HepG2 (cell line): Measurements from ENCODE around the gene DHX16. TPM values are rescaled to one million over a fixed set of nuclear protein-coding genes. Genes with fewer than 3 reads are reported as not detected.

Experiments
- ATAC-seq: fragments of 200-7000 bp; cut with Tn5 transposase; 3 replicates; pipeline ENCODE4 v1.9.1; 2020; ENCODE audit warnings: mild to moderate bottlenecking, moderate library complexity
- BruUV-seq: library from RNA; stranded (reverse); fragments of 400-500 nt; replicated peaks from 2 replicates; lab custom pipeline; 2021; lab: Mats Ljungman, UMichigan
- CTCF ChIA-PET: fragments of 300-600 bp; formaldehyde crosslinking; extraction: SDS; loops from one replicate; lab custom pipeline; 2021; ENCODE audit warnings: low total read pairs, inconsistent platforms, low intra/inter-chr PET ratio; lab: Yijun Ruan, JAX
- POLR2A ChIA-PET: fragments of 350-600 bp; sonication (Branson Sonifier 250); formaldehyde crosslinking; loops from one replicate; lab custom pipeline; 2020; ENCODE audit warnings: antibody characterized with exemption, inconsistent platforms; lab: Yijun Ruan, JAX
- DNase-seq: peaks from one replicate; pipeline ENCODE4 v3.0.0-alpha.2; 2015; ENCODE audit warnings: low spot score
- FAIRE-seq: peaks from 3 replicates; lab custom pipeline; 2011; peaks lifted over from hg19 to GRCh38; lab: Jason Lieb, UNC
- H2AFZ ChIP-seq: one replicate; pipeline ENCODE4 v1.6.1; 2011; ENCODE audit warnings: low read length, inconsistent platforms
- H3K27ac ChIP-seq: fragments of 300-600 bp; 3 replicates; pipeline ENCODE4 v1.8.0; 2011; ENCODE audit warnings: mixed run types, mild to moderate bottlenecking, mixed read lengths, low read length, inconsistent platforms; ENCODE audit not compliant: insufficient read depth; ENCODE audit errors: extremely low read length
- H3K27me3 ChIP-seq, 2 experiments: fragments of 200-600 bp in 1 of 2; 2 replicates in 1 of 2; 3 replicates in 1 of 2; pipeline versions ENCODE4 v1.6.0 to v1.8.0; 2011; ENCODE audit warnings: low read length in 2 of 2, mild to moderate bottlenecking in 2 of 2, moderate library complexity in 2 of 2, inconsistent platforms in 1 of 2; ENCODE audit not compliant: insufficient read depth in 2 of 2, control insufficient read depth in 1 of 2
- H3K36me3 ChIP-seq, 2 experiments: fragments of 200-600 bp in 1 of 2; replicated peaks in 1 of 2; 2 replicates in 1 of 2; 3 replicates in 1 of 2; pipeline versions ENCODE4 v1.5.1 to v1.8.0; 2011; ENCODE audit warnings: low read length in 2 of 2, inconsistent platforms in 1 of 2; ENCODE audit not compliant: insufficient read depth in 2 of 2, control insufficient read depth in 1 of 2
- H3K4me1 ChIP-seq: 2 replicates; pipeline ENCODE4 v1.5.1; 2012; ENCODE audit warnings: low read length, inconsistent platforms; ENCODE audit not compliant: insufficient read depth
- H3K4me2 ChIP-seq: 2 replicates; pipeline ENCODE4 v1.6.0; 2011; ENCODE audit warnings: low read depth, low read length, inconsistent platforms
- H3K4me3 ChIP-seq, 3 experiments: fragments of 200-600 bp in 1 of 3; sonication (generic), shearing (Covaris generic) in 1 of 3; replicated peaks in 1 of 3; 2 replicates each; pipeline ENCODE4 v1.5.1; 2011 to 2016; ENCODE audit warnings: low read length in 3 of 3, inconsistent platforms in 2 of 3, low read depth in 2 of 3, mild to moderate bottlenecking in 2 of 3, control low read depth in 1 of 3, mixed read lengths in 1 of 3; ENCODE audit not compliant: insufficient read depth in 1 of 3
- H3K79me2 ChIP-seq: one replicate; pipeline ENCODE4 v1.6.1; 2011; ENCODE audit warnings: low read length, inconsistent platforms; ENCODE audit not compliant: insufficient read depth
- H3K9ac ChIP-seq: 2 replicates; pipeline ENCODE4 v1.6.0; 2011; ENCODE audit warnings: mild to moderate bottlenecking, low read depth, low read length, inconsistent platforms; ENCODE audit not compliant: insufficient read depth
- H3K9me3 ChIP-seq: 2 replicates; pipeline ENCODE4 v1.5.1; 2012; ENCODE audit warnings: mild to moderate bottlenecking, low read length
- H4K20me1 ChIP-seq: 2 replicates; pipeline ENCODE4 v1.6.0; 2011; ENCODE audit warnings: inconsistent platforms, mild to moderate bottlenecking, low read length, moderate library complexity; ENCODE audit not compliant: insufficient read depth
- AGO2 ChIP-seq: fragments of 200-400 bp; formaldehyde crosslinking; optimal IDR thresholded peaks from 2 replicates; pipeline ENCODE3; 2017; ENCODE audit warnings: mild to moderate bottlenecking, low read depth, low read length, moderate library complexity
- CENPT ChIP-seq: sonication (generic); formaldehyde crosslinking; IDR thresholded peaks from 2 replicates; pipeline ENCODE4 v1.8.0; 2022; ENCODE audit warnings: low read depth, mild to moderate bottlenecking, moderate library complexity, missing genetic modification reagents
- CHD4 ChIP-seq: fragments of 200-600 bp; sonication (generic); IDR thresholded peaks from 2 replicates; pipeline ENCODE4 v1.7.0; 2017; ENCODE audit warnings: mild to moderate bottlenecking, low read length, borderline replicate concordance
- DPF2 ChIP-seq: sonication (generic); formaldehyde crosslinking; IDR thresholded peaks from 2 replicates; pipeline ENCODE4 v1.4.0; 2020; ENCODE audit warnings: mild to moderate bottlenecking, low read depth, missing genetic modification reagents, borderline replicate concordance
- HIVEP1 ChIP-seq: sonication (generic); formaldehyde crosslinking; IDR thresholded peaks from 2 replicates; pipeline ENCODE4 v1.4.0; 2020; ENCODE audit warnings: mild to moderate bottlenecking, missing genetic modification reagents
- HNRNPLL ChIP-seq: fragments of 200-400 bp; formaldehyde crosslinking; IDR thresholded peaks from 2 replicates; pipeline ENCODE4 v1.6.1; 2017; ENCODE audit warnings: mild to moderate bottlenecking, low read depth, low read length; ENCODE audit not compliant: poor library complexity, severe bottlenecking
- MAFG ChIP-seq: sonication (generic); formaldehyde crosslinking; IDR thresholded peaks from 2 replicates; pipeline ENCODE4 v1.5.1; 2020; ENCODE audit warnings: mild to moderate bottlenecking, missing genetic modification reagents
- NR2F2 ChIP-seq: IDR thresholded peaks from 2 replicates; pipeline ENCODE4 v1.6.1; 2012; ENCODE audit warnings: low read depth, inconsistent platforms, borderline replicate concordance
- SIN3A ChIP-seq: IDR thresholded peaks from 2 replicates; pipeline ENCODE4 v1.6.1; 2011; ENCODE audit warnings: low read depth, mild to moderate bottlenecking, control low read depth, low read length, borderline replicate concordance
- SNRNP70 ChIP-seq: fragments of 200-400 bp; formaldehyde crosslinking; IDR thresholded peaks from 2 replicates; pipeline ENCODE4 v1.6.1; 2017; ENCODE audit warnings: mild to moderate bottlenecking, low read depth, low read length, moderate library complexity
- YEATS4 ChIP-seq: sonication (generic); formaldehyde crosslinking; IDR thresholded peaks from 2 replicates; pipeline ENCODE4 v1.4.0; 2020; ENCODE audit warnings: missing genetic modification reagents, borderline replicate concordance
- ZFY ChIP-seq: sonication (generic); formaldehyde crosslinking; IDR thresholded peaks from 2 replicates; pipeline ENCODE4 v1.4.0; 2020; ENCODE audit warnings: missing genetic modification reagents
- ZMYM3 ChIP-seq: sonication (generic); formaldehyde crosslinking; IDR thresholded peaks from 2 replicates; pipeline ENCODE4 v1.5.1; 2020; ENCODE audit warnings: mild to moderate bottlenecking, missing genetic modification reagents
- ZNF556 ChIP-seq: sonication (generic); formaldehyde crosslinking; IDR thresholded peaks from 2 replicates; pipeline ENCODE4 v1.4.0; 2020; ENCODE audit warnings: mild to moderate bottlenecking, missing genetic modification reagents, borderline replicate concordance
- ZNF572 ChIP-seq: sonication (generic); formaldehyde crosslinking; IDR thresholded peaks from 2 replicates; pipeline ENCODE4 v1.5.1; 2020; ENCODE audit warnings: mild to moderate bottlenecking, missing genetic modification reagents
- ZNF589 ChIP-seq: sonication (generic); formaldehyde crosslinking; conservative IDR thresholded peaks from 2 replicates; pipeline ENCODE4 v1.8.0; 2022; ENCODE audit warnings: mild to moderate bottlenecking, moderate library complexity, missing genetic modification reagents
- ZNF747 ChIP-seq: sonication (generic); formaldehyde crosslinking; IDR thresholded peaks from 2 replicates; pipeline ENCODE4 v1.8.1; 2023; ENCODE audit warnings: missing genetic modification reagents, mild to moderate bottlenecking, borderline replicate concordance
- WGBS: methylation state at CpG from one replicate; pipeline ENCODE4 v1.1.6; 2017; ENCODE audit warnings: low lambda C conversion rate; 5-methylcytosine and 5-hydroxymethylcytosine counted together
- in situ Hi-C: cut with HindIII; loops from 2 replicates; pipeline ENCODE4 v1.10.0; 2017; ENCODE audit warnings: low pct_unique_long_range_greater_than_20kb; ENCODE audit not compliant: extremely low pct_ligation_motif_present
- intact Hi-C: fragments of 100-400 bp; cut with micrococcal nuclease; formaldehyde crosslinking; loops from one replicate; pipeline ENCODE4 v1.10.0; 2022; ENCODE audit not compliant: unreplicated experiment
- polyA plus RNA-seq, 8 experiments: library from polyadenylated mRNA; depleted of rRNA in 3 of 8; stranded (reverse) in 7 of 8; unstranded in 1 of 8; fragments of >200 nt; fragmentation: Illumina TruSeq in 4 of 8; extraction: Trizol in 4 of 8; gene quantifications; 2 replicates each; pipeline versions ENCODE4 v1.2.1 to v1.2.3, GENCODE V29; 2011 to 2016; ENCODE audit warnings: low read depth in 4 of 8, missing spikeins in 1 of 8, mixed read lengths in 1 of 8; ENCODE audit not compliant: insufficient read depth in 1 of 8
- total RNA-seq, 5 experiments: library from RNA; depleted of rRNA; stranded (reverse); fragments of >200 nt; fragmentation: Illumina TruSeq; extraction: Trizol; gene quantifications; 2 replicates each; pipeline ENCODE4 v1.2.3, GENCODE V29; 2016; ENCODE audit warnings: low read depth in 1 of 5
- TF ChIP-seq, protein P1 (sequence below), 2 experiments: fragments of 450-650 bp in 1 of 2; sonication (generic) in 1 of 2; formaldehyde crosslinking; IDR thresholded peaks; 2 replicates each; pipeline versions ENCODE4 v1.5.0 to v1.8.0; 2020 to 2022; ENCODE audit warnings: mild to moderate bottlenecking in 1 of 2, missing genetic modification reagents in 1 of 2
- TF ChIP-seq, protein P2 (sequence below): IDR thresholded peaks from 2 replicates; pipeline ENCODE4 v1.6.1; 2016; ENCODE audit warnings: low read depth, borderline replicate concordance
- TF ChIP-seq, protein P3 (sequence below): sonication (generic); formaldehyde crosslinking; IDR thresholded peaks from 2 replicates; pipeline ENCODE4 v1.5.1; 2020; ENCODE audit warnings: mild to moderate bottlenecking, missing genetic modification reagents, borderline replicate concordance

The DHX16 gene
- total and polyA plus RNA-seq, 2 of the 13 experiments (the other 11 are each of a cell fraction or from before 2014, with no cell fraction given) = 57.0 to 58.5 TPM

DNA sequence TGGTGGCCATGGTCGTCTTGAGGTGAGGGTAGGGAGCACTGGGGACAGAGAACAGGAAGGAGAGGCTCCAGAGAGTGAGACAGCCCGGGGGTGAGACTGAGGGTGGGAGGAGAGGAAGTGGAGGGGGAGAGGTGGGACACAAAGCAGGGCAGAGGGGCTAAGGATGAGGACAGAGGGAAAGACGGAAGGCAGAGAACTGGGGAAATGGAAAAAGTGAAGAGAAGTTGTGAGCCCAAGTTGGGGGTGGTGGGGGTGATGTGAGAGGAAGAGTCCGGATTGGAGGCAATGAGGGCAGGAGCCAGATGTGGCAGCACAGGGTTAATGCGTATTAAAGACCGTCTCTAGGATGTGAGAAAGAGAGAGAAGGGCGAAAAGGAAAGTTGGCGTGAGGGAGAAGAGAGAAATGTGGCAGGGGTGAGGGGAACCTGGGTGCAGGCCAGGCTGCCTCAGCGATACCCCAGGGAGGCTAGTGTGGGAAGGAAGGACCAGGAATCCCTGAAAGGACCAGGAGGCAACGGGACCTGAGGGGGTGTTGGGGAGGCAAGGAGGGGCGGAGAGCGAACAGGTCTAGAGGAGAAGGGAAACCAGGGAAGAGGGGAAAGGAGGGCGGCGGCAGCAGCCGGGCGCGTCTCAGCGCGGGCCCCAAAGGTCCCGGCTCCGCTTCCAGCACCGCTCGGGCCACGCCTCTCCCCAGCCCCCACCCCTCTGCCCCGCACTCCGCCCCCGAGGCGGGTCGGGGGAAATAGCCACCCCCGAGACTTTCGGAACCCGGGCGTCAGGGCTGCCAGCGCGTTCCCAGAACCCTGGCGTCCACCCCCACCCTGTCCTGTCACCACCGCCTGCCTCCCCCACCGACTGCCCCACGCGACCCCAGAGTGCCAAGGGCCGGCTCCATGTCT is 13.5 kb upstream of the DHX16 start, which contains the start of gene PPP1R18:
Gene PPP1R18 (minus strand): TSS at position 637 of the 899 bp plus-strand sequence. CDS start 627 bp downstream, at position 10.
- DNase-seq = no peak
- peaks cover 75% of the 10 kb centered on the region for H3K4me1 ChIP-seq
- peak within 1 kb of the TSS; percentile 43 for H3K27ac ChIP-seq
- BruUV-seq = no TSS peak
- H3K79me2 ChIP-seq = no peaks in the 10 kb centered on the region
- intact Hi-C loops = no loop called here
- H3K4me2 ChIP-seq = peak within 1 kb of the TSS; percentile 84
- POLR2A ChIA-PET = interaction anchor here (1.2 kb wide), 1 partner anchor 9 kb away, joined by 3 read pairs; no protein-coding TSS in a partner anchor
- peak within 1 kb of the TSS; percentile 77 to 84 (median 81) for H3K4me3 ChIP-seq
- no peaks in the 10 kb centered on the region for H3K36me3 ChIP-seq
- FAIRE-seq = no peak
- H3K27me3 ChIP-seq = no peaks in the 10 kb centered on the region
- CTCF ChIA-PET = interaction anchor here (1.0 kb wide), 1 partner anchor 36 kb away, joined by 4 read pairs; no protein-coding TSS in a partner anchor
- no peak within 1 kb of the TSS for H2AFZ ChIP-seq
- H3K9me3 ChIP-seq = no peaks in the 10 kb centered on the region
- WGBS = 27% methylated on average over 23 of the region's 41 CpGs
- H4K20me1 ChIP-seq = no peaks in the 10 kb centered on the region
- in situ Hi-C loops = loop anchor here (25.0 kb wide), 1 partner anchor 401 kb away; no protein-coding TSS in a partner anchor
- peak within 1 kb of the TSS; percentile 65 for H3K9ac ChIP-seq
- peak; percentile 45 for ATAC-seq
- TF ChIP-seq CENPT (CRISPR knock-in tag) = no peak
- no peak for TF ChIP-seq MAFG (CRISPR knock-in tag)
- TF ChIP-seq, protein P1, sequence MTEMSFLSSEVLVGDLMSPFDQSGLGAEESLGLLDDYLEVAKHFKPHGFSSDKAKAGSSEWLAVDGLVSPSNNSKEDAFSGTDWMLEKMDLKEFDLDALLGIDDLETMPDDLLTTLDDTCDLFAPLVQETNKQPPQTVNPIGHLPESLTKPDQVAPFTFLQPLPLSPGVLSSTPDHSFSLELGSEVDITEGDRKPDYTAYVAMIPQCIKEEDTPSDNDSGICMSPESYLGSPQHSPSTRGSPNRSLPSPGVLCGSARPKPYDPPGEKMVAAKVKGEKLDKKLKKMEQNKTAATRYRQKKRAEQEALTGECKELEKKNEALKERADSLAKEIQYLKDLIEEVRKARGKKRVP (CRISPR knock-in tag; IDR thresholded peaks at IDR 0.05) = no peak
- TF ChIP-seq HIVEP1 = no peak
- TF ChIP-seq SNRNP70 = no peak
- TF ChIP-seq AGO2 = no peak
- TF ChIP-seq ZNF572 (CRISPR knock-in tag) = 0 out of 2 replicates have a peak, but pooled peaks have one; percentile 72
- TF ChIP-seq ZFY = peak; percentile 39; the same call in 1 of the 2 replicates
- TF ChIP-seq ZNF747 (CRISPR knock-in tag) = no peak
- no peak for TF ChIP-seq CHD4
- TF ChIP-seq, protein P2, sequence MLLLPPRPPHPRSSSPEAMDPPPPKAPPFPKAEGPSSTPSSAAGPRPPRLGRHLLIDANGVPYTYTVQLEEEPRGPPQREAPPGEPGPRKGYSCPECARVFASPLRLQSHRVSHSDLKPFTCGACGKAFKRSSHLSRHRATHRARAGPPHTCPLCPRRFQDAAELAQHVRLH (CRISPR knock-in tag) = no peak
- TF ChIP-seq SIN3A = no peak
- TF ChIP-seq HNRNPLL = no peak
- no peak for TF ChIP-seq DPF2 (CRISPR knock-in tag)
- no peak for TF ChIP-seq NR2F2
- TF ChIP-seq, protein P3, sequence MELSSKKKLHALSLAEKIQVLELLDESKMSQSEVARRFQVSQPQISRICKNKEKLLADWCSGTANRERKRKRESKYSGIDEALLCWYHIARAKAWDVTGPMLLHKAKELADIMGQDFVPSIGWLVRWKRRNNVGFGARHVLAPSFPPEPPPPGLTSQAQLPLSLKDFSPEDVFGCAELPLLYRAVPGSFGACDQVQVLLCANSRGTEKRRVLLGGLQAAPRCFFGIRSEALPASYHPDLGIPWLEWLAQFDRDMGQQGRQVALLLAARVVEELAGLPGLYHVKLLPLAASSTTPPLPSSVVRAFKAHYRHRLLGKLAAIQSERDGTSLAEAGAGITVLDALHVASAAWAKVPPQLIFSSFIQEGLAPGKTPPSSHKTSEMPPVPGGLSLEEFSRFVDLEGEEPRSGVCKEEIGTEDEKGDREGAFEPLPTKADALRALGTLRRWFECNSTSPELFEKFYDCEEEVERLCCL (CRISPR knock-in tag) = no peak
- 0 out of 2 replicates have a peak, but pooled peaks have one; percentile 5 for TF ChIP-seq ZMYM3 (CRISPR knock-in tag)
- TF ChIP-seq YEATS4 = 0 out of 2 replicates have a peak, but pooled peaks have one; percentile 23
- peak; percentile 46; the same call in 1 of the 2 replicates for TF ChIP-seq ZNF589
- TF ChIP-seq ZNF556 (CRISPR knock-in tag) = 0 out of 2 replicates have a peak, but pooled peaks have one; percentile 67
